ENCODE data around the gene LYST.

LYST gene

DNA sequence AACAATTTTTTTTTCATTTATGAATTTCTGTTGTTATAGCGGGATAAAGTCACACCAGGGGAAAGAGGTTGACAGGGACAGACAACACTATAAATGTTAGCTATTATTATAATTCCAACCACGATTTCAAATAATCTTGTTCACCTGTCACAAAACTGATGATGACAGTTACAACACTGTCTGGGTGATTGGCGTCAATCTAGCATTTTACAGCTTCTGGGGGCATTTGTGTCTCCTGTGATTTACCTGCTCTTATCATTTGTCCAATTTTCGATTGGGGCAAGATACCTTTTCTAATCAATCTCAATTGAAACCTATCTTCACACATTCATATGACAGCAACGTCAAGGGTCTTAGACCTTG is 44.6 kb upstream of the LYST start:
- Histone ChIP-seq H3K79me2 (no peaks in the 10 kb centered on the region), H3K27me3 (ENCODE audit: control insufficient read depth, insufficient read depth, low read length) (no peaks in the 10 kb centered on the region), H3K4me2 (ENCODE audit: low read length) (no peak overlapping the region), H3K36me3 (ENCODE audit: control insufficient read depth, insufficient read depth, low read length) (no peaks in the 10 kb centered on the region), H3K9me3 (ENCODE audit: control insufficient read depth, low read length) (no peaks in the 10 kb centered on the region), H3K9ac (no peak overlapping the region), H3K27ac (no peak overlapping the region), H3K4me3 (ENCODE audit: low read depth, low read length) (no peak overlapping the region), H2AFZ (no peak overlapping the region), H3K4me1 (no peaks in the 10 kb centered on the region)
- TF ChIP-seq, protein P1, sequence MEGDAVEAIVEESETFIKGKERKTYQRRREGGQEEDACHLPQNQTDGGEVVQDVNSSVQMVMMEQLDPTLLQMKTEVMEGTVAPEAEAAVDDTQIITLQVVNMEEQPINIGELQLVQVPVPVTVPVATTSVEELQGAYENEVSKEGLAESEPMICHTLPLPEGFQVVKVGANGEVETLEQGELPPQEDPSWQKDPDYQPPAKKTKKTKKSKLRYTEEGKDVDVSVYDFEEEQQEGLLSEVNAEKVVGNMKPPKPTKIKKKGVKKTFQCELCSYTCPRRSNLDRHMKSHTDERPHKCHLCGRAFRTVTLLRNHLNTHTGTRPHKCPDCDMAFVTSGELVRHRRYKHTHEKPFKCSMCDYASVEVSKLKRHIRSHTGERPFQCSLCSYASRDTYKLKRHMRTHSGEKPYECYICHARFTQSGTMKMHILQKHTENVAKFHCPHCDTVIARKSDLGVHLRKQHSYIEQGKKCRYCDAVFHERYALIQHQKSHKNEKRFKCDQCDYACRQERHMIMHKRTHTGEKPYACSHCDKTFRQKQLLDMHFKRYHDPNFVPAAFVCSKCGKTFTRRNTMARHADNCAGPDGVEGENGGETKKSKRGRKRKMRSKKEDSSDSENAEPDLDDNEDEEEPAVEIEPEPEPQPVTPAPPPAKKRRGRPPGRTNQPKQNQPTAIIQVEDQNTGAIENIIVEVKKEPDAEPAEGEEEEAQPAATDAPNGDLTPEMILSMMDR (IDR thresholded peaks at IDR 0.05) = no peak

DNA sequence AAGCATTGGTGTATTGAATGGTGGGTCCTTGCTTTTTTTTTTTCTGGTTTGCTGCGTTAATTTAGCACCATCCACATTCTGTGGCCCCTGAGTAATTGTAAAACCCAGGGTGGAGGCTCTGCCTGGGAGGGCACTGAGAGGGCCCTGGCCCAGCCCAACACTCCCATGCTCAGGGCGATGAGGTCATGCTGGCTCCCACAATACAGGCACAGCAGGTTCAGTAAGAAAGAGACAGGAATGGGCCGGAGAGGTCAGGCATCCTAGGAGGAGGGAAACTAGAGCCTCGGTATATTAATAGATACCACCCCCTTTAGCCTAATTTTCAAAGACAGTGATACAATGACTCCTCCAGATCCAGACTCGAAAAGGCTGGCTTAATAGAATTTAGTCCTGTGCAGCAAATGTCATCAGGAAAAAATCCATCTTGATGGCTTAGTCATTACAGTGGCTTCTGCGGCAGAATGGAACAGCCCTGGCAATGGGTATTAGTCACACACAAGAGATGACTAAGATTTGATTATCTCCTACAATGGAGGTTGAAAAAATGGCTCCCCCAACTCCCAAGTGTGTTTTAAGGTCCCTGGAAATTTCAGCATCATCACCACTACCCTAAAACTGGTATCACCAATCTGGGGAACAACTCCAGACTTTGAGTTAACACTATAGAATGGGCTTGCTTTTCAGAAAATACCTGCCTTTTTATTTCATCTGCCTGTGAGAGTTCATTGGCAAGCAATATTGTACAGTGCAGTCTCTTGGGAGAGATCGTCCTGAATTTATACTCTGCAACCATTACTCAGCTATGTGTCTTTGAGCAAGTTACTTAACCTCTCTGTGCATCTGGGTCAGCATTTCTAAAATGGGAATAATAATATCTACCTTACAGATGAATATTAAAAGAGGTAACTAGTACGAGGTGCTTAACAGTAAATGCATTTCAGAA is 43.9 kb upstream of the LYST start:
- no peaks in the 10 kb centered on the region for H3K4me1 ChIP-seq
- H3K4me3 ChIP-seq (ENCODE audit: low read depth, low read length) = no peak overlapping the region
- TF ChIP-seq, protein P1 (IDR thresholded peaks at IDR 0.05) = no peak
- H2AFZ ChIP-seq = no peak overlapping the region
- H3K9me3 ChIP-seq (ENCODE audit: control insufficient read depth, low read length) = no peaks in the 10 kb centered on the region
- H3K27ac ChIP-seq = no peak overlapping the region
- no peak overlapping the region for H3K9ac ChIP-seq
- H3K27me3 ChIP-seq (ENCODE audit: control insufficient read depth, insufficient read depth, low read length) = no peaks in the 10 kb centered on the region
- no peak overlapping the region for H3K4me2 ChIP-seq (ENCODE audit: low read length)
- H3K36me3 ChIP-seq (ENCODE audit: control insufficient read depth, insufficient read depth, low read length) = no peaks in the 10 kb centered on the region
- H3K79me2 ChIP-seq = no peaks in the 10 kb centered on the region

DNA sequence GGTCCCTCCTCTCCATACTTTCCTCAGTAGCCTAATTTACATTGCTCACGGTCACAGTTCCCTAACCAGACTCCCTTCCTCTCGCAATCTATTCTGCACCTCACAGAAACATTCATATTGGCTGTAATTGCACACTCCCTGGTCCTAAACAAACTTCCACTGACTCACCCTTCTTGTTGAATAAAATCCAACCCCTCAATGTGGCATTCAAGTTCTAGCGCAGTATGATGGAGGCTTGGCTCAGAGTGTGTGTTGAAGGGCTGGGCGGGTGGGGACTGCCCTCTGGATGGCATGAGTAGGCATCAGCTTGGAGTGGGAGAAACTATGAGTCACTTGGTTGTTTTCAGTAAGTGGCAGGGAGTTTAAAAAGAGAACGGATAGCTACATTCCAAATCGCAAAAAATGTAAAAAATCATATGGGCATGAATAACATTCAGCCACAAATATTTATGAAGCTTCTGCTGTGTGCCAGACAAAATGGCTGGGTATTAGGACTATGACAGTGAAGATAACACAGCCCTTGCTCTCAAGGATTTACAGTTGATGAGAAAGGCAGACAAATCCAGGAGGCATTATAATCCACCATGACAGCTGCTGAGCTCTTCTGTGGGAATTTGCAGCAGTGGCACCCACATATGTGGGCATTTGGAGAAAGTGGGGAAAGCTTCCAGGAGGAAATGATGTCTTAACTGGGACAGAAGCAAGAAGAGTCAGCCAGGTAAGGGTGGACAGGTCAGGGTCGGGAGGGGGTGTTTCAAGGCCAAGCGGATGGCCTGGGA is 42.2 kb upstream of the LYST start:
- Histone ChIP-seq H3K27ac (no peak overlapping the region), H3K9ac (no peak overlapping the region), H3K79me2 (no peaks in the 10 kb centered on the region), H3K4me2 (ENCODE audit: low read length) (no peak overlapping the region), H3K4me1 (no peaks in the 10 kb centered on the region), H3K36me3 (ENCODE audit: control insufficient read depth, insufficient read depth, low read length) (no peaks in the 10 kb centered on the region), H3K27me3 (ENCODE audit: control insufficient read depth, insufficient read depth, low read length) (no peaks in the 10 kb centered on the region), H2AFZ (no peak overlapping the region), H3K4me3 (ENCODE audit: low read depth, low read length) (no peak overlapping the region), H3K9me3 (ENCODE audit: control insufficient read depth, low read length) (no peaks in the 10 kb centered on the region)
- TF ChIP-seq, protein P1 (IDR thresholded peaks at IDR 0.05) = no peak

DNA sequence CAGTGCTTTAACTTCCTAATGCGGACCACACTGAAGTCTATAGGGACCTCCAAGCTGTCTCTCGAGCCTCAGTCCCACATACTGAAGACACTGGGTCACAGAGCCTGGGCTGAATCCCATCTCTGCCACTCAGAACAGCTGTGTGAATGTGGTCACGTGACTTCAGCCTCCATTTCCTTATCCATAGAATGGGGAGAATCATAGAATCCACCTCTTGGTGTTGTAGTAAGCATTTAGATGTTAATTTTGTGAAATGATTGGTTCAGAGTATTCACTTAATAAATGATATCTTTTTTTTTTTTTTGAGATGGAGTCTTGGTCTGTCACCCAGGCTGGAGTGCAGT is 41.2 kb upstream of the LYST start:
- H3K27ac ChIP-seq = no peak overlapping the region
- TF ChIP-seq, protein P1 (IDR thresholded peaks at IDR 0.05) = no peak

More for the DNA sequence above, 41.2 kb upstream of the LYST start:
- Histone ChIP-seq H3K79me2 (no peaks in the 10 kb centered on the region), H3K27me3 (ENCODE audit: control insufficient read depth, insufficient read depth, low read length) (no peaks in the 10 kb centered on the region), H3K9ac (no peak overlapping the region), H3K4me1 (no peaks in the 10 kb centered on the region), H3K4me3 (ENCODE audit: low read depth, low read length) (no peak overlapping the region), H3K9me3 (ENCODE audit: control insufficient read depth, low read length) (no peaks in the 10 kb centered on the region), H3K4me2 (ENCODE audit: low read length) (no peak overlapping the region), H3K36me3 (ENCODE audit: control insufficient read depth, insufficient read depth, low read length) (no peaks in the 10 kb centered on the region), H2AFZ (no peak overlapping the region)

Measured in parathyroid adenoma (tissue), 2 donors.